HFF-Myc (cell line): ENCODE measurements around the gene HYAL2.

ENCODE experiments used
- DNase-seq: peaks from one replicate; pipeline ENCODE4 v3.0.0-alpha.2; 2011; ENCODE audit warnings: low read depth; ENCODE audit errors: extremely low read depth
- H3K4me3 ChIP-seq: replicated peaks from 2 replicates; pipeline ENCODE4 v1.5.1; 2011; ENCODE audit warnings: low read depth, mild to moderate bottlenecking, control low read depth, low read length
- CTCF ChIP-seq: IDR thresholded peaks from 2 replicates; pipeline ENCODE4 v1.5.1; 2012; ENCODE audit warnings: mild to moderate bottlenecking, low read depth, low read length, control low read depth; ENCODE audit errors: missing control alignments

Gene HYAL2

GRCh38 chr3:50341996-50342650, 19.6 kb upstream of the HYAL2 start:
- TF ChIP-seq CTCF: no peak
- peak overlapping the region; percentile 97; the same call in 1 of the 2 replicates for H3K4me3 ChIP-seq
- DNase-seq: no peak

- peak overlapping the region; percentile 97 for H3K4me3 ChIP-seq
- no peak for DNase-seq
- TF ChIP-seq CTCF: no peak
Observed at GRCh38 chr3:50341537-50341936, 19.0 kb upstream of the HYAL2 start.

GRCh38 chr3:50340448-50341329, 18.1 kb upstream of the HYAL2 start, which contains the start of gene RASSF1:
TSS of gene RASSF1 (minus strand) at chr3:50340836. CDS start at chr3:50340805, 31 bp downstream.
- peak within 1 kb of the TSS; percentile 97 for H3K4me3 ChIP-seq
- TF ChIP-seq CTCF: no peak
- DNase-seq: no peak

GRCh38 chr3:50340147-50340447, 17.6 kb upstream of the HYAL2 start:
- no peak for DNase-seq
- H3K4me3 ChIP-seq: peak overlapping the region; percentile 97
- no peak for TF ChIP-seq CTCF

- no peak for DNase-seq
- TF ChIP-seq CTCF: no peak
- peak overlapping the region; percentile 97 for H3K4me3 ChIP-seq
Observed at GRCh38 chr3:50339485-50340146, 17.1 kb upstream of the HYAL2 start.

GRCh38 chr3:50338965-50339364, 16.4 kb upstream of the HYAL2 start:
- H3K4me3 ChIP-seq: peak overlapping the region; percentile 97
- no peak for TF ChIP-seq CTCF
- no peak for DNase-seq
